GM18508 (cell line): ENCODE measurements around the gene FBXO44.
"Not testable (repeated sequence)": the region's sequence is repeated elsewhere in the genome, so short reads cannot be mapped to it uniquely, and the experiment has no call there.

Experiments
- ATAC-seq: cut with Tn5 transposase; IDR thresholded peaks from one replicate; pipeline ENCODE4 v1.9.1; 2021; ENCODE audit warnings: moderate number of reproducible peaks; ENCODE audit not compliant: insufficient read depth, unreplicated experiment

The FBXO44 gene

GRCh38 chr1:11654137-11654938, at the start of gene FBXO44, which contains the start of gene FBXO2:
TSS of gene FBXO44 (plus strand) at chr1:11654877. CDS start at chr1:11655836, 959 bp downstream.
TSS of gene FBXO2 (minus strand) at chr1:11654429. CDS start at chr1:11654340, 89 bp downstream.
- ATAC-seq, result no peak

- ATAC-seq, result no peak
Measured at GRCh38 chr1:11606775-11607174, 47.9 kb upstream of the FBXO44 start.

GRCh38 chr1:11608596-11609130, 46.0 kb upstream of the FBXO44 start:
- ATAC-seq, result not testable (repeated sequence)

GRCh38 chr1:11609378-11609777, 45.3 kb upstream of the FBXO44 start:
- ATAC-seq, result not testable (repeated sequence)

GRCh38 chr1:11610629-11611180, 44.0 kb upstream of the FBXO44 start:
- no peak for ATAC-seq

GRCh38 chr1:11611638-11612327, 42.9 kb upstream of the FBXO44 start:
- ATAC-seq, result no peak

GRCh38 chr1:11613347-11613746, 41.3 kb upstream of the FBXO44 start:
- no peak for ATAC-seq

- ATAC-seq, result no peak
Measured at GRCh38 chr1:11615090-11615489, 39.6 kb upstream of the FBXO44 start.

- no peak for ATAC-seq
Measured at GRCh38 chr1:11616766-11617165, 37.9 kb upstream of the FBXO44 start.

- no peak for ATAC-seq
Measured at GRCh38 chr1:11617314-11617713, 37.4 kb upstream of the FBXO44 start.

- no peak for ATAC-seq
Measured at GRCh38 chr1:11617741-11618140, 36.9 kb upstream of the FBXO44 start.

- no peak for ATAC-seq
Measured at GRCh38 chr1:11620405-11620804, 34.3 kb upstream of the FBXO44 start.

- no peak for ATAC-seq
Measured at GRCh38 chr1:11620924-11621323, 33.8 kb upstream of the FBXO44 start.

- no peak for ATAC-seq
Measured at GRCh38 chr1:11622398-11622797, 32.3 kb upstream of the FBXO44 start.

GRCh38 chr1:11623702-11624101, 31.0 kb upstream of the FBXO44 start:
- ATAC-seq, result no peak

GRCh38 chr1:11626551-11626950, 28.1 kb upstream of the FBXO44 start:
- ATAC-seq, result no peak

GRCh38 chr1:11628767-11629166, 25.9 kb upstream of the FBXO44 start:
- ATAC-seq, result no peak

GRCh38 chr1:11629184-11630016, 25.3 kb upstream of the FBXO44 start:
- ATAC-seq, result no peak

GRCh38 chr1:11634365-11635192, 20.1 kb upstream of the FBXO44 start:
- no peak for ATAC-seq
